ENCODE results near the gene PSMD10. TPM values are rescaled to one million over a fixed set of nuclear protein-coding genes. Genes with fewer than 3 reads are reported as not detected.

Gene PSMD10
- total RNA-seq, 1 donor from 2014 or later: 99.5 TPM

GRCh38 chrX:108072746-108073145 lies 18.6 kb downstream of the PSMD10 start:
- Mint-ChIP-seq H3K4me1 (no peaks in the 10 kb centered on the region), H3K9me3 (no peaks in the 10 kb centered on the region), H3K27me3 (ENCODE audit: low read depth) (peaks cover 32% of the 10 kb centered on the region), H3K4me3 (no peak overlapping the region), H3K27ac (ENCODE audit: unreplicated experiment) (no peak overlapping the region), H3K36me3 (ENCODE audit: low read depth) (no peaks in the 10 kb centered on the region)
- TF ChIP-seq CTCF (conservative IDR thresholded peaks at IDR 0.05): no peak
- DNase-seq (ENCODE audit: low read depth, low spot score): no peak

GRCh38 chrX:108071578-108071977 lies 19.8 kb downstream of the PSMD10 start:
- no peaks in the 10 kb centered on the region for H3K4me1 Mint-ChIP-seq
- no peak overlapping the region for H3K4me3 Mint-ChIP-seq
- no peak overlapping the region for H3K27ac Mint-ChIP-seq (ENCODE audit: unreplicated experiment)
- DNase-seq (ENCODE audit: low read depth, low spot score): no peak
- peaks cover 44% of the 10 kb centered on the region for H3K27me3 Mint-ChIP-seq (ENCODE audit: low read depth)
- H3K36me3 Mint-ChIP-seq (ENCODE audit: low read depth): no peaks in the 10 kb centered on the region
- no peak for TF ChIP-seq CTCF (conservative IDR thresholded peaks at IDR 0.05)
- H3K9me3 Mint-ChIP-seq: no peaks in the 10 kb centered on the region

GRCh38 chrX:108070891-108071290 lies 20.5 kb downstream of the PSMD10 start:
- DNase-seq (ENCODE audit: low read depth, low spot score): no peak
- H3K4me3 Mint-ChIP-seq: no peak overlapping the region
- H3K4me1 Mint-ChIP-seq: no peaks in the 10 kb centered on the region
- no peak for TF ChIP-seq CTCF (conservative IDR thresholded peaks at IDR 0.05)
- H3K9me3 Mint-ChIP-seq: no peaks in the 10 kb centered on the region
- H3K27ac Mint-ChIP-seq (ENCODE audit: unreplicated experiment): no peak overlapping the region
- no peaks in the 10 kb centered on the region for H3K36me3 Mint-ChIP-seq (ENCODE audit: low read depth)
- peaks cover 46% of the 10 kb centered on the region for H3K27me3 Mint-ChIP-seq (ENCODE audit: low read depth)

GRCh38 chrX:108068121-108068520 lies 23.2 kb downstream of the PSMD10 start:
- H3K4me1 Mint-ChIP-seq: no peaks in the 10 kb centered on the region
- TF ChIP-seq CTCF (conservative IDR thresholded peaks at IDR 0.05): no peak
- no peak overlapping the region for H3K27ac Mint-ChIP-seq (ENCODE audit: unreplicated experiment)
- no peaks in the 10 kb centered on the region for H3K9me3 Mint-ChIP-seq
- H3K27me3 Mint-ChIP-seq (ENCODE audit: low read depth): peaks cover 39% of the 10 kb centered on the region
- H3K36me3 Mint-ChIP-seq (ENCODE audit: low read depth): no peaks in the 10 kb centered on the region
- no peak for DNase-seq (ENCODE audit: low read depth, low spot score)
- H3K4me3 Mint-ChIP-seq: no peak overlapping the region

GRCh38 chrX:108064613-108065012 lies 26.7 kb downstream of the PSMD10 start:
- no peak for TF ChIP-seq CTCF (conservative IDR thresholded peaks at IDR 0.05)
- no peak for DNase-seq (ENCODE audit: low read depth, low spot score)
- Mint-ChIP-seq H3K36me3 (ENCODE audit: low read depth) (no peaks in the 10 kb centered on the region), H3K27ac (ENCODE audit: unreplicated experiment) (no peak overlapping the region), H3K4me1 (no peaks in the 10 kb centered on the region), H3K9me3 (no peaks in the 10 kb centered on the region), H3K27me3 (ENCODE audit: low read depth) (peaks cover 30% of the 10 kb centered on the region), H3K4me3 (no peak overlapping the region)

GRCh38 chrX:108064001-108064400 lies 27.3 kb downstream of the PSMD10 start:
- H3K36me3 Mint-ChIP-seq (ENCODE audit: low read depth): no peaks in the 10 kb centered on the region
- no peak overlapping the region for H3K27ac Mint-ChIP-seq (ENCODE audit: unreplicated experiment)
- no peak overlapping the region for H3K4me3 Mint-ChIP-seq
- no peak for TF ChIP-seq CTCF (conservative IDR thresholded peaks at IDR 0.05)
- H3K4me1 Mint-ChIP-seq: no peaks in the 10 kb centered on the region
- H3K9me3 Mint-ChIP-seq: no peaks in the 10 kb centered on the region
- no peak for DNase-seq (ENCODE audit: low read depth, low spot score)
- H3K27me3 Mint-ChIP-seq (ENCODE audit: low read depth): peaks cover 24% of the 10 kb centered on the region
